ENCODE data around the gene CCDC68.

DNA sequence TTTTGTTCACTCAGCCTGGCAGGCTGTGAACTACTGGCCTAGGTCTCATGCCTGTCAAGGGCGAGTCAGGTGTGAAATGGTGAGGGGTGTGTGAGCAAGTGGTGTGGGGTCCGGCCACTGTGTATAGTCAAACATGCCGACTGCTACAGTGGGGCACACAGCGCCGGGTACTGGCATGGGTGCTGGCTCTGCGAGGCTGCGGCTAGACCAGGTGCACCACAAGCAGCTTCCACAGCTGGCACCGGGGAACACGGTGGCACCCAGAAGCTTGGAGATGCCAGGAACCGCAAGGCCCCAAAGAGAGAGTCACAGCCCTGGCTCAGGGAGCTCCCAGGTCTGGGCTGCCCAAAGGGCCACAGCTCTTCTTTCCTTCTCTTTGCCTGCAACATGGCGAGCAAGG, 49.7 kb downstream of the CCDC68 start:
- TF ChIP-seq, protein P1, sequence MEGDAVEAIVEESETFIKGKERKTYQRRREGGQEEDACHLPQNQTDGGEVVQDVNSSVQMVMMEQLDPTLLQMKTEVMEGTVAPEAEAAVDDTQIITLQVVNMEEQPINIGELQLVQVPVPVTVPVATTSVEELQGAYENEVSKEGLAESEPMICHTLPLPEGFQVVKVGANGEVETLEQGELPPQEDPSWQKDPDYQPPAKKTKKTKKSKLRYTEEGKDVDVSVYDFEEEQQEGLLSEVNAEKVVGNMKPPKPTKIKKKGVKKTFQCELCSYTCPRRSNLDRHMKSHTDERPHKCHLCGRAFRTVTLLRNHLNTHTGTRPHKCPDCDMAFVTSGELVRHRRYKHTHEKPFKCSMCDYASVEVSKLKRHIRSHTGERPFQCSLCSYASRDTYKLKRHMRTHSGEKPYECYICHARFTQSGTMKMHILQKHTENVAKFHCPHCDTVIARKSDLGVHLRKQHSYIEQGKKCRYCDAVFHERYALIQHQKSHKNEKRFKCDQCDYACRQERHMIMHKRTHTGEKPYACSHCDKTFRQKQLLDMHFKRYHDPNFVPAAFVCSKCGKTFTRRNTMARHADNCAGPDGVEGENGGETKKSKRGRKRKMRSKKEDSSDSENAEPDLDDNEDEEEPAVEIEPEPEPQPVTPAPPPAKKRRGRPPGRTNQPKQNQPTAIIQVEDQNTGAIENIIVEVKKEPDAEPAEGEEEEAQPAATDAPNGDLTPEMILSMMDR (tag by site-specific recombination; IDR thresholded peaks at IDR 0.05), result no peak
- TF ChIP-seq, protein P2, sequence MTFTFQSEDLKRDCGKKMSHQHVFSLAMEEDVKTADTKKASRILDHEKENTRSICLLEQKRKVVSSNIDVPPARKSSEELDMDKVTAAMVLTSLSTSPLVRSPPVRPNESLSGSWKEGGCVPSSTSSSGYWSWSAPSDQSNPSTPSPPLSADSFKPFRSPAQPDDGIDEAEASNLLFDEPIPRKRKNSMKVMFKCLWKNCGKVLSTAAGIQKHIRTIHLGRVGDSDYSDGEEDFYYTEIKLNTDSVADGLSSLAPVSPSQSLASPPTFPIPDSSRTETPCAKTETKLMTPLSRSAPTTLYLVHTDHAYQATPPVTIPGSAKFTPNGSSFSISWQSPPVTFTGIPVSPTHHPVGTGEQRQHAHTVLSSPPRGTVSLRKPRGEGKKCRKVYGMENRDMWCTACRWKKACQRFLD (tag by site-specific recombination; IDR thresholded peaks at IDR 0.05), result no peak
- no peak for TF ChIP-seq ZNF274 (IDR thresholded peaks at IDR 0.05; ENCODE audit: low read length)
- no peak for TF ChIP-seq ZNF274 (tag by site-specific recombination; IDR thresholded peaks at IDR 0.05; ENCODE audit: borderline replicate concordance)
- no peak for TF ChIP-seq ZBTB8A (tag by site-specific recombination; IDR thresholded peaks at IDR 0.05)
- TF ChIP-seq ZNF248 (tag by site-specific recombination; IDR thresholded peaks at IDR 0.05), result no peak
- TF ChIP-seq, protein P3, sequence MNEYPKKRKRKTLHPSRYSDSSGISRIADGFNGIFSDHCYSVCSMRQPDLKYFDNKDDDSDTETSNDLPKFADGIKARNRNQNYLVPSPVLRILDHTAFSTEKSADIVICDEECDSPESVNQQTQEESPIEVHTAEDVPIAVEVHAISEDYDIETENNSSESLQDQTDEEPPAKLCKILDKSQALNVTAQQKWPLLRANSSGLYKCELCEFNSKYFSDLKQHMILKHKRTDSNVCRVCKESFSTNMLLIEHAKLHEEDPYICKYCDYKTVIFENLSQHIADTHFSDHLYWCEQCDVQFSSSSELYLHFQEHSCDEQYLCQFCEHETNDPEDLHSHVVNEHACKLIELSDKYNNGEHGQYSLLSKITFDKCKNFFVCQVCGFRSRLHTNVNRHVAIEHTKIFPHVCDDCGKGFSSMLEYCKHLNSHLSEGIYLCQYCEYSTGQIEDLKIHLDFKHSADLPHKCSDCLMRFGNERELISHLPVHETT (tag by site-specific recombination; IDR thresholded peaks at IDR 0.05), result no peak
- TF ChIP-seq ZBTB20 (tag by site-specific recombination; IDR thresholded peaks at IDR 0.05), result no peak
- TF ChIP-seq ZNF747 (tag by site-specific recombination; IDR thresholded peaks at IDR 0.05), result no peak
- TF ChIP-seq, protein P4, sequence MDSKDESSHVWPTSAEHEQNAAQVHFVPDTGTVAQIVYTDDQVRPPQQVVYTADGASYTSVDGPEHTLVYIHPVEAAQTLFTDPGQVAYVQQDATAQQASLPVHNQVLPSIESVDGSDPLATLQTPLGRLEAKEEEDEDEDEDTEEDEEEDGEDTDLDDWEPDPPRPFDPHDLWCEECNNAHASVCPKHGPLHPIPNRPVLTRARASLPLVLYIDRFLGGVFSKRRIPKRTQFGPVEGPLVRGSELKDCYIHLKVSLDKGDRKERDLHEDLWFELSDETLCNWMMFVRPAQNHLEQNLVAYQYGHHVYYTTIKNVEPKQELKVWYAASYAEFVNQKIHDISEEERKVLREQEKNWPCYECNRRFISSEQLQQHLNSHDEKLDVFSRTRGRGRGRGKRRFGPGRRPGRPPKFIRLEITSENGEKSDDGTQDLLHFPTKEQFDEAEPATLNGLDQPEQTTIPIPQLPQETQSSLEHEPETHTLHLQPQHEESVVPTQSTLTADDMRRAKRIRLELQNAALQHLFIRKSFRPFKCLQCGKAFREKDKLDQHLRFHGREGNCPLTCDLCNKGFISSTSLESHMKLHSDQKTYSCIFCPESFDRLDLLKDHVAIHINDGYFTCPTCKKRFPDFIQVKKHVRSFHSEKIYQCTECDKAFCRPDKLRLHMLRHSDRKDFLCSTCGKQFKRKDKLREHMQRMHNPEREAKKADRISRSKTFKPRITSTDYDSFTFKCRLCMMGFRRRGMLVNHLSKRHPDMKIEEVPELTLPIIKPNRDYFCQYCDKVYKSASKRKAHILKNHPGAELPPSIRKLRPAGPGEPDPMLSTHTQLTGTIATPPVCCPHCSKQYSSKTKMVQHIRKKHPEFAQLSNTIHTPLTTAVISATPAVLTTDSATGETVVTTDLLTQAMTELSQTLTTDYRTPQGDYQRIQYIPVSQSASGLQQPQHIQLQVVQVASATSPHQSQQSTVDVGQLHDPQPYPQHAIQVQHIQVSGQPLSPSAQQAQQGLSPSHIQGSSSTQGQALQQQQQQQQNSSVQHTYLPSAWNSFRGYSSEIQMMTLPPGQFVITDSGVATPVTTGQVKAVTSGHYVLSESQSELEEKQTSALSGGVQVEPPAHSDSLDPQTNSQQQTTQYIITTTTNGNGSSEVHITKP (tag by site-specific recombination; IDR thresholded peaks at IDR 0.05), result no peak
- TF ChIP-seq MYNN (tag by site-specific recombination; IDR thresholded peaks at IDR 0.05; ENCODE audit: borderline replicate concordance), result no peak
- TF ChIP-seq ZFP69B (tag by site-specific recombination; IDR thresholded peaks at IDR 0.05), result no peak

Measured in HEK293 (cell line).